HepG2 (cell line): ENCODE data around the gene ULBP2. TPM values are rescaled to one million over a fixed set of nuclear protein-coding genes. Genes with fewer than 3 reads are reported as not detected.
"Not testable (repeated sequence)": the region's sequence is repeated elsewhere in the genome, so short reads cannot be mapped to it uniquely, and the experiment has no call there.

ENCODE experiments used
- ATAC-seq: fragments of 200-7000 bp; cut with Tn5 transposase; 3 replicates; pipeline ENCODE4 v1.9.1; 2020; ENCODE audit warnings: mild to moderate bottlenecking, moderate library complexity
- BruUV-seq: library from RNA; stranded (reverse); fragments of 400-500 nt; replicated peaks from 2 replicates; lab custom pipeline; 2021; lab: Mats Ljungman, UMichigan
- CTCF ChIA-PET: fragments of 300-600 bp; formaldehyde crosslinking; extraction: SDS; loops from one replicate; lab custom pipeline; 2021; ENCODE audit warnings: low total read pairs, inconsistent platforms, low intra/inter-chr PET ratio; lab: Yijun Ruan, JAX
- POLR2A ChIA-PET: fragments of 350-600 bp; sonication (Branson Sonifier 250); formaldehyde crosslinking; loops from one replicate; lab custom pipeline; 2020; ENCODE audit warnings: antibody characterized with exemption, inconsistent platforms; lab: Yijun Ruan, JAX
- DNase-seq: peaks from one replicate; pipeline ENCODE4 v3.0.0-alpha.2; 2015; ENCODE audit warnings: low spot score
- FAIRE-seq: peaks from 3 replicates; lab custom pipeline; 2011; peaks lifted over from hg19 to GRCh38; lab: Jason Lieb, UNC
- H2AFZ ChIP-seq: one replicate; pipeline ENCODE4 v1.6.1; 2011; ENCODE audit warnings: low read length, inconsistent platforms
- H3K27ac ChIP-seq: fragments of 300-600 bp; 3 replicates; pipeline ENCODE4 v1.8.0; 2011; ENCODE audit warnings: mixed run types, mild to moderate bottlenecking, mixed read lengths, low read length, inconsistent platforms; ENCODE audit not compliant: insufficient read depth; ENCODE audit errors: extremely low read length
- H3K27me3 ChIP-seq, 2 experiments: fragments of 200-600 bp in 1 of 2; 2 replicates in 1 of 2; 3 replicates in 1 of 2; pipeline versions ENCODE4 v1.6.0 to v1.8.0; 2011; ENCODE audit warnings: low read length in 2 of 2, mild to moderate bottlenecking in 2 of 2, moderate library complexity in 2 of 2, inconsistent platforms in 1 of 2; ENCODE audit not compliant: insufficient read depth in 2 of 2, control insufficient read depth in 1 of 2
- H3K36me3 ChIP-seq, 2 experiments: fragments of 200-600 bp in 1 of 2; replicated peaks in 1 of 2; 2 replicates in 1 of 2; 3 replicates in 1 of 2; pipeline versions ENCODE4 v1.5.1 to v1.8.0; 2011; ENCODE audit warnings: low read length in 2 of 2, inconsistent platforms in 1 of 2; ENCODE audit not compliant: insufficient read depth in 2 of 2, control insufficient read depth in 1 of 2
- H3K4me1 ChIP-seq: 2 replicates; pipeline ENCODE4 v1.5.1; 2012; ENCODE audit warnings: low read length, inconsistent platforms; ENCODE audit not compliant: insufficient read depth
- H3K4me2 ChIP-seq: 2 replicates; pipeline ENCODE4 v1.6.0; 2011; ENCODE audit warnings: low read depth, low read length, inconsistent platforms
- H3K4me3 ChIP-seq, 3 experiments: fragments of 200-600 bp in 1 of 3; sonication (generic), shearing (Covaris generic) in 1 of 3; replicated peaks in 1 of 3; 2 replicates each; pipeline ENCODE4 v1.5.1; 2011 to 2016; ENCODE audit warnings: low read length in 3 of 3, inconsistent platforms in 2 of 3, low read depth in 2 of 3, mild to moderate bottlenecking in 2 of 3, control low read depth in 1 of 3, mixed read lengths in 1 of 3; ENCODE audit not compliant: insufficient read depth in 1 of 3
- H3K79me2 ChIP-seq: one replicate; pipeline ENCODE4 v1.6.1; 2011; ENCODE audit warnings: low read length, inconsistent platforms; ENCODE audit not compliant: insufficient read depth
- H3K9ac ChIP-seq: 2 replicates; pipeline ENCODE4 v1.6.0; 2011; ENCODE audit warnings: mild to moderate bottlenecking, low read depth, low read length, inconsistent platforms; ENCODE audit not compliant: insufficient read depth
- H3K9me3 ChIP-seq: 2 replicates; pipeline ENCODE4 v1.5.1; 2012; ENCODE audit warnings: mild to moderate bottlenecking, low read length
- H4K20me1 ChIP-seq: 2 replicates; pipeline ENCODE4 v1.6.0; 2011; ENCODE audit warnings: inconsistent platforms, mild to moderate bottlenecking, low read length, moderate library complexity; ENCODE audit not compliant: insufficient read depth
- ARNT2 ChIP-seq: sonication (generic); formaldehyde crosslinking; IDR thresholded peaks from 2 replicates; pipeline ENCODE4 v1.8.0; 2022; ENCODE audit warnings: mild to moderate bottlenecking, low read depth, missing genetic modification reagents, moderate library complexity
- FOXO1 ChIP-seq: sonication (generic); formaldehyde crosslinking; IDR thresholded peaks from 2 replicates; pipeline ENCODE4 v1.4.0; 2020; ENCODE audit warnings: missing genetic modification reagents
- HNF4A ChIP-seq: sonication (generic); formaldehyde crosslinking; IDR thresholded peaks from 2 replicates; pipeline ENCODE4 v1.4.0; 2020; ENCODE audit warnings: missing genetic modification reagents
- IKZF5 ChIP-seq: IDR thresholded peaks from 2 replicates; pipeline ENCODE4 v1.6.1; 2018; ENCODE audit warnings: missing genetic modification reagents, mild to moderate bottlenecking, missing compliant biosample characterization
- MATR3 ChIP-seq: sonication (generic); formaldehyde crosslinking; IDR thresholded peaks from 2 replicates; pipeline ENCODE4 v1.4.0; 2020; ENCODE audit warnings: missing genetic modification reagents
- MIER2 ChIP-seq: IDR thresholded peaks from 2 replicates; pipeline ENCODE4 v1.6.1; 2016; ENCODE audit warnings: missing biosample characterization, missing genetic modification reagents
- RBM39 ChIP-seq: fragments of 200-400 bp; formaldehyde crosslinking; IDR thresholded peaks from one replicate; pipeline ENCODE4 v1.6.1; 2018; ENCODE audit warnings: antibody characterized with exemption, mild to moderate bottlenecking, low read depth, low read length; ENCODE audit not compliant: poor library complexity, severe bottlenecking
- SRSF9 ChIP-seq: fragments of 200-400 bp; formaldehyde crosslinking; IDR thresholded peaks from 2 replicates; pipeline ENCODE4 v1.6.1; 2018; ENCODE audit warnings: borderline replicate concordance, mild to moderate bottlenecking, low read depth, low read length; ENCODE audit not compliant: insufficient read depth, poor library complexity, severe bottlenecking
- ZBTB39 ChIP-seq: sonication (generic); formaldehyde crosslinking; IDR thresholded peaks from 2 replicates; pipeline ENCODE4 v1.5.0; 2020; ENCODE audit warnings: missing genetic modification reagents
- ZFAT ChIP-seq: sonication (generic); formaldehyde crosslinking; conservative IDR thresholded peaks from 2 replicates; pipeline ENCODE4 v1.8.1; 2023; ENCODE audit warnings: missing genetic modification reagents, inconsistent platforms
- ZNF451 ChIP-seq: sonication (generic); formaldehyde crosslinking; IDR thresholded peaks from 2 replicates; pipeline ENCODE4 v1.5.0; 2020; ENCODE audit warnings: mild to moderate bottlenecking, missing genetic modification reagents
- ZNF660 ChIP-seq: sonication (generic); formaldehyde crosslinking; IDR thresholded peaks from 2 replicates; pipeline ENCODE4 v1.5.1; 2020; ENCODE audit warnings: mild to moderate bottlenecking, low read depth, missing genetic modification reagents, borderline replicate concordance
- ZNF746 ChIP-seq: sonication (generic); formaldehyde crosslinking; IDR thresholded peaks from 2 replicates; pipeline ENCODE4 v1.8.0; 2022; ENCODE audit warnings: mild to moderate bottlenecking, missing genetic modification reagents
- ZNF777 ChIP-seq: sonication (generic); formaldehyde crosslinking; IDR thresholded peaks from 2 replicates; pipeline ENCODE4 v1.4.0; 2020; ENCODE audit warnings: missing genetic modification reagents
- ZSCAN22 ChIP-seq: sonication (generic); formaldehyde crosslinking; IDR thresholded peaks from 2 replicates; pipeline ENCODE4 v1.4.0; 2020; ENCODE audit warnings: mild to moderate bottlenecking, missing genetic modification reagents
- ZSCAN9 ChIP-seq: IDR thresholded peaks from 2 replicates; pipeline ENCODE4 v1.6.1; 2016; ENCODE audit warnings: borderline replicate concordance
- WGBS: methylation state at CpG from one replicate; pipeline ENCODE4 v1.1.6; 2017; ENCODE audit warnings: low lambda C conversion rate; 5-methylcytosine and 5-hydroxymethylcytosine counted together
- in situ Hi-C: cut with HindIII; loops from 2 replicates; pipeline ENCODE4 v1.10.0; 2017; ENCODE audit warnings: low pct_unique_long_range_greater_than_20kb; ENCODE audit not compliant: extremely low pct_ligation_motif_present
- intact Hi-C: fragments of 100-400 bp; cut with micrococcal nuclease; formaldehyde crosslinking; loops from one replicate; pipeline ENCODE4 v1.10.0; 2022; ENCODE audit not compliant: unreplicated experiment
- polyA plus RNA-seq, 8 experiments: library from polyadenylated mRNA; depleted of rRNA in 3 of 8; stranded (reverse) in 7 of 8; unstranded in 1 of 8; fragments of >200 nt; fragmentation: Illumina TruSeq in 4 of 8; extraction: Trizol in 4 of 8; gene quantifications; 2 replicates each; pipeline versions ENCODE4 v1.2.1 to v1.2.3, GENCODE V29; 2011 to 2016; ENCODE audit warnings: low read depth in 4 of 8, missing spikeins in 1 of 8, mixed read lengths in 1 of 8; ENCODE audit not compliant: insufficient read depth in 1 of 8
- total RNA-seq, 5 experiments: library from RNA; depleted of rRNA; stranded (reverse); fragments of >200 nt; fragmentation: Illumina TruSeq; extraction: Trizol; gene quantifications; 2 replicates each; pipeline ENCODE4 v1.2.3, GENCODE V29; 2016; ENCODE audit warnings: low read depth in 1 of 5

Gene ULBP2
- total and polyA plus RNA-seq, 2 of the 13 experiments (the other 11 are each of a cell fraction or from before 2014, with no cell fraction given), result not detected

GRCh38 chr6:149967591-149967990, 25.8 kb downstream of the ULBP2 start:
- peaks cover 6 to 44% of the 10 kb centered on the region in 2 experiments; a peak in 4 of 5 replicates for H3K27me3 ChIP-seq
- BruUV-seq, result no TSS peak
- H4K20me1 ChIP-seq, result no peaks in the 10 kb centered on the region
- intact Hi-C loops, result no loop called here
- no peak overlapping the region for H3K4me3 ChIP-seq
- ATAC-seq (no peak), FAIRE-seq (no peak), DNase-seq (no peak)
- no peak for TF ChIP-seq ZNF660
- TF ChIP-seq ZFAT (CRISPR knock-in tag), result no peak
- TF ChIP-seq ZNF451 (CRISPR knock-in tag), result no peak
- TF ChIP-seq RBM39, result no peak
- no peak for TF ChIP-seq ZNF746 (CRISPR knock-in tag)
- TF ChIP-seq ZBTB39 (CRISPR knock-in tag), result no peak
- TF ChIP-seq ZSCAN22 (CRISPR knock-in tag), result no peak
- TF ChIP-seq ZSCAN9 (CRISPR knock-in tag), result no peak
- no peak for TF ChIP-seq SRSF9
- no peak for TF ChIP-seq FOXO1
- no peak for TF ChIP-seq MIER2
- no peak for TF ChIP-seq HNF4A (CRISPR knock-in tag)
- TF ChIP-seq ZNF777 (CRISPR knock-in tag), result no peak
- no peak for TF ChIP-seq ARNT2
- TF ChIP-seq MATR3 (CRISPR knock-in tag), result no peak
- TF ChIP-seq IKZF5 (CRISPR knock-in tag), result no peak
- ChIA-PET CTCF (no interaction called here), POLR2A (no interaction called here)
- no peak overlapping the region for H2AFZ ChIP-seq
- in situ Hi-C loops, result no loop called here
- H3K4me1 ChIP-seq, result peaks cover 4% of the 10 kb centered on the region; the same call in 1 of the 2 replicates
- no peaks in the 10 kb centered on the region for H3K79me2 ChIP-seq
- H3K9ac ChIP-seq, result no peak overlapping the region
- H3K4me2 ChIP-seq, result no peak overlapping the region
- H3K36me3 ChIP-seq, result no peaks in the 10 kb centered on the region
- 32% methylated on average over 4 of the region's 4 CpGs for WGBS
- no peaks in the 10 kb centered on the region for H3K9me3 ChIP-seq
- no peak overlapping the region for H3K27ac ChIP-seq

GRCh38 chr6:149967999-149968398, 26.2 kb downstream of the ULBP2 start:
- H3K4me1 ChIP-seq, H3K27ac ChIP-seq, H3K9ac ChIP-seq, POLR2A ChIA-PET, H2AFZ ChIP-seq, in situ Hi-C loops, FAIRE-seq, H3K4me2 ChIP-seq, DNase-seq, H3K79me2 ChIP-seq, intact Hi-C loops, BruUV-seq, CTCF ChIA-PET, ATAC-seq, H3K4me3 ChIP-seq, H3K9me3 ChIP-seq, H3K36me3 ChIP-seq, H4K20me1 ChIP-seq: not testable (repeated sequence)
- H3K27me3 ChIP-seq, result peaks cover 5 to 42% of the 10 kb centered on the region in 2 experiments; a peak in 4 of 5 replicates
- WGBS, result 0% methylated on average over 2 of the region's 2 CpGs
